Astrocyte (in vitro differentiated cells and primary cell): ENCODE measurements around the gene OPN1LW. TPM values are rescaled to one million over a fixed set of nuclear protein-coding genes. Genes with fewer than 3 reads are reported as not detected.
A peak's percentile ranks its signal among the peaks of the same experiment; 100 is the strongest.

Experiments used
- DNase-seq: peaks from one replicate; pipeline ENCODE4 v3.0.0-alpha.2; 2010; ENCODE audit warnings: low read depth
- FAIRE-seq: peaks from 2 replicates; lab custom pipeline; 2011; peaks lifted over from hg19 to GRCh38; lab: Jason Lieb, UNC
- H2AFZ ChIP-seq: 2 replicates; pipeline ENCODE4 v1.6.0; 2012; ENCODE audit warnings: low read depth, low read length, inconsistent platforms
- H3K27ac ChIP-seq: 2 replicates; pipeline ENCODE4 v1.5.1; 2011; ENCODE audit warnings: low read depth, low read length, inconsistent platforms
- H3K27me3 ChIP-seq: 2 replicates; pipeline ENCODE4 v1.6.0; 2011; ENCODE audit warnings: low read length, inconsistent platforms; ENCODE audit not compliant: insufficient read depth
- H3K36me3 ChIP-seq: 2 replicates; pipeline ENCODE4 v1.5.1; 2011; ENCODE audit warnings: low read length, inconsistent platforms; ENCODE audit not compliant: insufficient read depth
- H3K4me1 ChIP-seq: 2 replicates; pipeline ENCODE4 v1.5.1; 2011; ENCODE audit warnings: low read length, inconsistent platforms; ENCODE audit not compliant: insufficient read depth
- H3K4me2 ChIP-seq: 2 replicates; pipeline ENCODE4 v1.6.0; 2012; ENCODE audit warnings: low read length, inconsistent platforms
- H3K4me3 ChIP-seq: 2 replicates; pipeline ENCODE4 v1.5.1; 2011; ENCODE audit warnings: low read depth, mild to moderate bottlenecking, low read length, inconsistent platforms; ENCODE audit not compliant: insufficient read depth
- H3K79me2 ChIP-seq: 2 replicates; pipeline ENCODE4 v1.6.0; 2012; ENCODE audit warnings: mild to moderate bottlenecking, low read length, inconsistent platforms; ENCODE audit not compliant: insufficient read depth
- H3K9ac ChIP-seq: 2 replicates; pipeline ENCODE4 v1.6.0; 2012; ENCODE audit warnings: mild to moderate bottlenecking, low read length, inconsistent platforms
- H3K9me3 ChIP-seq: 2 replicates; pipeline ENCODE4 v1.5.1; 2012; ENCODE audit warnings: low read depth, mild to moderate bottlenecking, low read length, inconsistent platforms; ENCODE audit not compliant: insufficient read depth
- H4K20me1 ChIP-seq: 2 replicates; pipeline ENCODE4 v1.6.0; 2012; ENCODE audit warnings: low read length, inconsistent platforms; ENCODE audit not compliant: insufficient read depth
- H3K27ac Mint-ChIP-seq: one replicate; pipeline ENCODE4 v1.8.0; 2021; ENCODE audit warnings: mild to moderate bottlenecking, mixed read lengths; ENCODE audit not compliant: unreplicated experiment
- H3K27me3 Mint-ChIP-seq: one replicate; pipeline ENCODE4 v1.8.0; 2021; ENCODE audit warnings: low read depth, mixed read lengths; ENCODE audit not compliant: unreplicated experiment
- H3K36me3 Mint-ChIP-seq: one replicate; pipeline ENCODE4 v1.8.0; 2021; ENCODE audit warnings: low read depth, mixed read lengths; ENCODE audit not compliant: unreplicated experiment
- H3K4me1 Mint-ChIP-seq: one replicate; pipeline ENCODE4 v1.8.0; 2021; ENCODE audit warnings: low read depth, mixed read lengths; ENCODE audit not compliant: unreplicated experiment
- H3K4me3 Mint-ChIP-seq: one replicate; pipeline ENCODE4 v1.8.0; 2021; ENCODE audit warnings: mild to moderate bottlenecking, moderate library complexity, mixed read lengths; ENCODE audit not compliant: unreplicated experiment
- H3K9me3 Mint-ChIP-seq: one replicate; pipeline ENCODE4 v1.8.0; 2021; ENCODE audit warnings: mild to moderate bottlenecking, mixed read lengths; ENCODE audit not compliant: unreplicated experiment
- EZH2 ChIP-seq: IDR thresholded peaks from 2 replicates; pipeline ENCODE4 v1.6.1; 2012; ENCODE audit warnings: mild to moderate bottlenecking, low read length, inconsistent platforms; ENCODE audit not compliant: insufficient read depth
- total RNA-seq: library from RNA; stranded (reverse); gene quantifications from 2 replicates; pipeline ENCODE4 v1.2.1, GENCODE V29; 2021
- TF ChIP-seq, protein P1 (sequence below): IDR thresholded peaks from 2 replicates; pipeline ENCODE4 v1.5.1; 2011; ENCODE audit warnings: low read depth, mild to moderate bottlenecking, inconsistent platforms, low read length, moderate library complexity; ENCODE audit not compliant: insufficient read depth

Gene OPN1LW
- total RNA-seq, 1 donor from 2014 or later, result not detected

- TF ChIP-seq, protein P1, sequence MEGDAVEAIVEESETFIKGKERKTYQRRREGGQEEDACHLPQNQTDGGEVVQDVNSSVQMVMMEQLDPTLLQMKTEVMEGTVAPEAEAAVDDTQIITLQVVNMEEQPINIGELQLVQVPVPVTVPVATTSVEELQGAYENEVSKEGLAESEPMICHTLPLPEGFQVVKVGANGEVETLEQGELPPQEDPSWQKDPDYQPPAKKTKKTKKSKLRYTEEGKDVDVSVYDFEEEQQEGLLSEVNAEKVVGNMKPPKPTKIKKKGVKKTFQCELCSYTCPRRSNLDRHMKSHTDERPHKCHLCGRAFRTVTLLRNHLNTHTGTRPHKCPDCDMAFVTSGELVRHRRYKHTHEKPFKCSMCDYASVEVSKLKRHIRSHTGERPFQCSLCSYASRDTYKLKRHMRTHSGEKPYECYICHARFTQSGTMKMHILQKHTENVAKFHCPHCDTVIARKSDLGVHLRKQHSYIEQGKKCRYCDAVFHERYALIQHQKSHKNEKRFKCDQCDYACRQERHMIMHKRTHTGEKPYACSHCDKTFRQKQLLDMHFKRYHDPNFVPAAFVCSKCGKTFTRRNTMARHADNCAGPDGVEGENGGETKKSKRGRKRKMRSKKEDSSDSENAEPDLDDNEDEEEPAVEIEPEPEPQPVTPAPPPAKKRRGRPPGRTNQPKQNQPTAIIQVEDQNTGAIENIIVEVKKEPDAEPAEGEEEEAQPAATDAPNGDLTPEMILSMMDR, result no peak
- no peak for TF ChIP-seq EZH2
- no peaks in the 10 kb centered on the region for H3K36me3 ChIP-seq
- H3K9me3 Mint-ChIP-seq, result no peaks in the 10 kb centered on the region
- H3K27me3 ChIP-seq, result no peaks in the 10 kb centered on the region
- no peaks in the 10 kb centered on the region for H3K4me1 ChIP-seq
- H3K4me2 ChIP-seq, result no peak overlapping the region
- no peaks in the 10 kb centered on the region for H3K79me2 ChIP-seq
- no peak overlapping the region for H3K9ac ChIP-seq
- H3K4me3 Mint-ChIP-seq, result no peak overlapping the region
- H3K4me1 Mint-ChIP-seq, result no peaks in the 10 kb centered on the region
- no peak overlapping the region for H3K27ac ChIP-seq
- no peaks in the 10 kb centered on the region for H3K9me3 ChIP-seq
- H2AFZ ChIP-seq, result peak overlapping the region; percentile 69
- no peaks in the 10 kb centered on the region for H3K36me3 Mint-ChIP-seq
- no peak overlapping the region for H3K4me3 ChIP-seq
- H4K20me1 ChIP-seq, result no peaks in the 10 kb centered on the region
- H3K27me3 Mint-ChIP-seq, result peaks cover 4% of the 10 kb centered on the region
- no peak for FAIRE-seq
- H3K27ac Mint-ChIP-seq, result no peak overlapping the region
- DNase-seq, result no peak
Measured at GRCh38 chrX:154125391-154126040, 18.5 kb upstream of the OPN1LW start.

DNA sequence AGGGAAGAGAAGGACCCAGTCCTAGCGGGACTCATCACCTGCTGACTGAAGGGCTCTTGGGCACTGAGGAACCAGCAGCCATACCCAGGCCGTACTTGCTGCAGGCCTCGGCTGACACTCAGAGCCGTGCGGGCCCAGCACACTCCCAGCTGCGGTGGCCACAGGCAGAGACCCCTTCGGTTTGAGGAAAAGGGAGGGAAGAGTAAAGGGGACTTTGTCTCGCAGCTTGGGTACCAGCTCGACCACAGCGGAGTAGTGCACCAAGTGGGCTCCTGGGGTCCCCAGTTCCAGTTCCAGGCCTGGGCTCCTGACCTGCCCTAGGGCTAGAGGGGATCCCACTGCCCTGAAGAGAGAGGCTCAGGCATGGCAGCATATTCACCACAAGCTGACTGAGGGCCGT, 17.9 kb upstream of the OPN1LW start:
- Mint-ChIP-seq H3K36me3 (no peaks in the 10 kb centered on the region), H3K4me1 (no peaks in the 10 kb centered on the region), H3K4me3 (no peak overlapping the region), H3K27ac (no peak overlapping the region), H3K9me3 (no peaks in the 10 kb centered on the region), H3K27me3 (peaks cover 4% of the 10 kb centered on the region)
- Histone ChIP-seq H3K4me1 (no peaks in the 10 kb centered on the region), H3K79me2 (no peaks in the 10 kb centered on the region), H3K27me3 (no peaks in the 10 kb centered on the region), H3K27ac (no peak overlapping the region), H3K4me3 (no peak overlapping the region), H3K9me3 (no peaks in the 10 kb centered on the region), H2AFZ (no peak overlapping the region), H3K4me2 (no peak overlapping the region), H3K36me3 (no peaks in the 10 kb centered on the region), H3K9ac (no peak overlapping the region), H4K20me1 (no peaks in the 10 kb centered on the region)
- TF ChIP-seq, protein P1, result no peak
- no peak for TF ChIP-seq EZH2
- FAIRE-seq, result no peak
- DNase-seq, result no peak

GRCh38 chrX:154131955-154132354, 12.1 kb upstream of the OPN1LW start:
- H4K20me1 ChIP-seq, result no peaks in the 10 kb centered on the region
- Mint-ChIP-seq H3K4me3 (no peak overlapping the region), H3K4me1 (no peaks in the 10 kb centered on the region), H3K9me3 (no peaks in the 10 kb centered on the region), H3K27ac (no peak overlapping the region), H3K36me3 (no peaks in the 10 kb centered on the region), H3K27me3 (peaks cover 6% of the 10 kb centered on the region)
- DNase-seq (no peak), FAIRE-seq (no peak)
- no peak for TF ChIP-seq EZH2
- TF ChIP-seq, protein P1, result no peak
- no peak overlapping the region for H2AFZ ChIP-seq
- H3K27me3 ChIP-seq, result no peaks in the 10 kb centered on the region
- no peaks in the 10 kb centered on the region for H3K9me3 ChIP-seq
- H3K4me1 ChIP-seq, result no peaks in the 10 kb centered on the region
- no peaks in the 10 kb centered on the region for H3K79me2 ChIP-seq
- no peak overlapping the region for H3K4me3 ChIP-seq
- H3K27ac ChIP-seq, result no peak overlapping the region
- no peak overlapping the region for H3K4me2 ChIP-seq
- no peaks in the 10 kb centered on the region for H3K36me3 ChIP-seq
- H3K9ac ChIP-seq, result no peak overlapping the region
